Natural killer cell (primary cell): ENCODE data around the gene STK24. TPM values are rescaled to one million over a fixed set of nuclear protein-coding genes. Genes with fewer than 3 reads are reported as not detected.

Experiments used
- ATAC-seq, 3 donors: fragments of 150-1000 bp in 2 of 3; fragments of 200-7000 bp in 1 of 3; cut with Tn5 transposase; 1 replicate in 1 of 3; 2 replicates in 2 of 3; pipeline ENCODE4 v1.10.0; 2021; ENCODE audit warnings: mild to moderate bottlenecking in 2 of 3, moderate library complexity in 2 of 3
- DNase-seq, 2 donors: peaks; one replicate each; pipeline versions ENCODE4 v3.0.0 to v3.0.0-alpha.2; 2013 to 2021; ENCODE audit warnings: mixed read lengths in 1 of 2
- H3K27ac ChIP-seq: one replicate; pipeline ENCODE4 v1.5.1; 2013; ENCODE audit warnings: mild to moderate bottlenecking, low read length
- H3K27me3 ChIP-seq: one replicate; pipeline ENCODE4 v1.6.1; 2013; ENCODE audit warnings: low read length; ENCODE audit not compliant: control insufficient read depth, insufficient read depth
- H3K36me3 ChIP-seq: one replicate; pipeline ENCODE4 v1.6.1; 2013; ENCODE audit warnings: low read length; ENCODE audit not compliant: control insufficient read depth, insufficient read depth
- H3K4me1 ChIP-seq: one replicate; pipeline ENCODE4 v1.6.1; 2013; ENCODE audit warnings: low read length; ENCODE audit not compliant: control insufficient read depth, insufficient read depth
- H3K4me3 ChIP-seq: one replicate; pipeline ENCODE4 v1.5.1; 2013; ENCODE audit warnings: low read length
- H3K9me3 ChIP-seq: one replicate; pipeline ENCODE4 v1.6.1; 2013; ENCODE audit warnings: low read length; ENCODE audit not compliant: control insufficient read depth, insufficient read depth
- H3K27ac Mint-ChIP-seq, 2 donors: one replicate each; pipeline ENCODE4 v1.8.0; 2022; ENCODE audit warnings: mild to moderate bottlenecking in 2 of 2, mixed read lengths in 2 of 2, moderate library complexity in 1 of 2
- H3K27me3 Mint-ChIP-seq, 2 donors: one replicate each; pipeline ENCODE4 v1.8.0; 2022; ENCODE audit warnings: low read depth in 2 of 2, mixed read lengths in 2 of 2
- H3K36me3 Mint-ChIP-seq: one replicate; pipeline ENCODE4 v1.8.0; 2022; ENCODE audit warnings: mixed read lengths
- H3K4me1 Mint-ChIP-seq, 2 donors: one replicate each; pipeline ENCODE4 v1.8.0; 2022; ENCODE audit warnings: mixed read lengths in 2 of 2
- H3K4me3 Mint-ChIP-seq: one replicate; pipeline ENCODE4 v1.8.0; 2022; ENCODE audit warnings: mild to moderate bottlenecking, moderate library complexity, mixed read lengths
- H3K9me3 Mint-ChIP-seq, 2 donors: one replicate each; pipeline ENCODE4 v1.8.0; 2022; ENCODE audit warnings: mixed read lengths in 2 of 2
- CTCF ChIP-seq: fragments of 200-600 bp; IDR thresholded peaks from one replicate; pipeline ENCODE4 v1.8.0; 2022; ENCODE audit warnings: antibody characterized with exemption
- WGBS: methylation state at CpG from one replicate; pipeline ENCODE4 v1.1.7; 2013; ENCODE audit warnings: missing lambda C conversion rate; ENCODE audit not compliant: insufficient coverage; 5-methylcytosine and 5-hydroxymethylcytosine counted together
- intact Hi-C: fragments of 100-400 bp; cut with micrococcal nuclease; formaldehyde crosslinking; loops from one replicate; pipeline ENCODE4 v1.14.2; 2022
- total RNA-seq, 4 donors: library from RNA; stranded (reverse); fragments of 120-200 nt in 1 of 4; gene quantifications; one replicate each; pipeline versions ENCODE4 v1.2.3 to v1.2.4, GENCODE V29; 2013 to 2022

STK24 gene
- total RNA-seq, 3 donors from 2014 or later (not counting 1 experiment from before 2014, with no cell fraction given), result 64.5 to 78.4 (median 70.4) TPM

GRCh38 chr13:98496479-98496791 is 80.5 kb downstream of the STK24 start:
- H3K4me3 Mint-ChIP-seq, result no peak overlapping the region
- peaks cover 33 to 58% of the 10 kb centered on the region in 2 donors for H3K4me1 Mint-ChIP-seq
- Histone ChIP-seq H3K36me3 (peaks cover 7% of the 10 kb centered on the region), H3K4me1 (no peaks in the 10 kb centered on the region), H3K27ac (no peak overlapping the region), H3K9me3 (no peaks in the 10 kb centered on the region), H3K27me3 (no peaks in the 10 kb centered on the region), H3K4me3 (no peak overlapping the region)
- WGBS, result 84% methylated on average over 3 of the region's 3 CpGs
- intact Hi-C loops, result no loop called here
- TF ChIP-seq CTCF, result no peak
- H3K36me3 Mint-ChIP-seq, result peaks cover 7% of the 10 kb centered on the region
- no peak for DNase-seq
- no peak for ATAC-seq
- H3K27me3 Mint-ChIP-seq, result no peaks in the 10 kb centered on the region
- H3K9me3 Mint-ChIP-seq, result no peaks in the 10 kb centered on the region
- H3K27ac Mint-ChIP-seq, result no peak overlapping the region

- ATAC-seq, result no peak
- H3K9me3 ChIP-seq, result no peaks in the 10 kb centered on the region
- 90% methylated on average over 14 of the region's 15 CpGs for WGBS
- intact Hi-C loops, result no loop called here
- peaks cover 7% of the 10 kb centered on the region for H3K36me3 ChIP-seq
- Mint-ChIP-seq H3K4me3 (no peak overlapping the region), H3K27ac (no peak overlapping the region), H3K9me3 (no peaks in the 10 kb centered on the region), H3K36me3 (peaks cover 7% of the 10 kb centered on the region), H3K4me1 (peaks cover 37 to 60% of the 10 kb centered on the region in 2 donors), H3K27me3 (no peaks in the 10 kb centered on the region)
- H3K4me3 ChIP-seq, result no peak overlapping the region
- H3K4me1 ChIP-seq, result no peaks in the 10 kb centered on the region
- no peaks in the 10 kb centered on the region for H3K27me3 ChIP-seq
- TF ChIP-seq CTCF, result no peak
- no peak for DNase-seq
- H3K27ac ChIP-seq, result no peak overlapping the region
These were observed 81.1 kb downstream of the STK24 start for GRCh38 chr13:98495627-98496478.

GRCh38 chr13:98494769-98495168 is 82.1 kb downstream of the STK24 start:
- no peak for TF ChIP-seq CTCF
- peaks cover 2% of the 10 kb centered on the region for H3K4me1 ChIP-seq
- Mint-ChIP-seq H3K27ac (peak overlapping the region in 1 of 2 donors; percentile 41), H3K9me3 (no peaks in the 10 kb centered on the region), H3K4me1 (peaks cover 42 to 59% of the 10 kb centered on the region in 2 donors), H3K27me3 (no peaks in the 10 kb centered on the region), H3K36me3 (peaks cover 5% of the 10 kb centered on the region), H3K4me3 (no peak overlapping the region)
- no peak overlapping the region for H3K4me3 ChIP-seq
- intact Hi-C loops, result no loop called here
- H3K27ac ChIP-seq, result no peak overlapping the region
- no peaks in the 10 kb centered on the region for H3K9me3 ChIP-seq
- no peak for DNase-seq
- peaks cover 7% of the 10 kb centered on the region for H3K36me3 ChIP-seq
- H3K27me3 ChIP-seq, result no peaks in the 10 kb centered on the region
- ATAC-seq, result no peak
- WGBS, result 93% methylated on average over 13 of the region's 13 CpGs
